ENCODE measurements around the gene KIAA1671.

KIAA1671 gene

GRCh38 chr22:25153961-25154666 is 201.6 kb downstream of the KIAA1671 start:
- no peak for FAIRE-seq

- no peak for FAIRE-seq
Observed at GRCh38 chr22:25154667-25154999, 202.1 kb downstream of the KIAA1671 start.

GRCh38 chr22:25156736-25157135 is 204.2 kb downstream of the KIAA1671 start:
- no peak for FAIRE-seq

- no peak for FAIRE-seq
Observed at GRCh38 chr22:25159028-25159427, 206.5 kb downstream of the KIAA1671 start.

GRCh38 chr22:25160120-25160996 is 207.8 kb downstream of the KIAA1671 start:
- no peak for FAIRE-seq

- no peak for FAIRE-seq
Observed at GRCh38 chr22:25161017-25161915, 208.8 kb downstream of the KIAA1671 start.

GRCh38 chr22:25161916-25162530 is 209.5 kb downstream of the KIAA1671 start:
- no peak for FAIRE-seq

GRCh38 chr22:25162561-25162960 is 210.0 kb downstream of the KIAA1671 start:
- FAIRE-seq = no peak

- no peak for FAIRE-seq
Observed at GRCh38 chr22:25165785-25166184, 213.3 kb downstream of the KIAA1671 start.

GRCh38 chr22:25166266-25167040 is 213.9 kb downstream of the KIAA1671 start:
- no peak for FAIRE-seq

- FAIRE-seq = no peak
Observed at GRCh38 chr22:25167082-25167481, 214.6 kb downstream of the KIAA1671 start.

- FAIRE-seq = no peak
Observed at GRCh38 chr22:25167834-25168601, 215.5 kb downstream of the KIAA1671 start.

- no peak for FAIRE-seq
Observed at GRCh38 chr22:25169278-25170031, 216.9 kb downstream of the KIAA1671 start.

GRCh38 chr22:25170426-25170980 is 218.0 kb downstream of the KIAA1671 start:
- FAIRE-seq = no peak

- FAIRE-seq = no peak
Observed at GRCh38 chr22:25172153-25172552, 219.6 kb downstream of the KIAA1671 start.

- no peak for FAIRE-seq
Observed at GRCh38 chr22:25174156-25174887, 221.8 kb downstream of the KIAA1671 start.

- no peak for FAIRE-seq
Observed at GRCh38 chr22:25174888-25175411, 222.4 kb downstream of the KIAA1671 start.

- FAIRE-seq = no peak
Observed at GRCh38 chr22:25176175-25176574, 223.7 kb downstream of the KIAA1671 start.

GRCh38 chr22:25176799-25177198 is 224.3 kb downstream of the KIAA1671 start:
- no peak for FAIRE-seq
